A204.1 (cell line): Measurements from ENCODE around the gene DCC.

Experiments used
- FAIRE-seq: peaks from 2 replicates; lab custom pipeline; 2012; peaks lifted over from hg19 to GRCh38; lab: Jason Lieb, UNC

The DCC gene

DNA sequence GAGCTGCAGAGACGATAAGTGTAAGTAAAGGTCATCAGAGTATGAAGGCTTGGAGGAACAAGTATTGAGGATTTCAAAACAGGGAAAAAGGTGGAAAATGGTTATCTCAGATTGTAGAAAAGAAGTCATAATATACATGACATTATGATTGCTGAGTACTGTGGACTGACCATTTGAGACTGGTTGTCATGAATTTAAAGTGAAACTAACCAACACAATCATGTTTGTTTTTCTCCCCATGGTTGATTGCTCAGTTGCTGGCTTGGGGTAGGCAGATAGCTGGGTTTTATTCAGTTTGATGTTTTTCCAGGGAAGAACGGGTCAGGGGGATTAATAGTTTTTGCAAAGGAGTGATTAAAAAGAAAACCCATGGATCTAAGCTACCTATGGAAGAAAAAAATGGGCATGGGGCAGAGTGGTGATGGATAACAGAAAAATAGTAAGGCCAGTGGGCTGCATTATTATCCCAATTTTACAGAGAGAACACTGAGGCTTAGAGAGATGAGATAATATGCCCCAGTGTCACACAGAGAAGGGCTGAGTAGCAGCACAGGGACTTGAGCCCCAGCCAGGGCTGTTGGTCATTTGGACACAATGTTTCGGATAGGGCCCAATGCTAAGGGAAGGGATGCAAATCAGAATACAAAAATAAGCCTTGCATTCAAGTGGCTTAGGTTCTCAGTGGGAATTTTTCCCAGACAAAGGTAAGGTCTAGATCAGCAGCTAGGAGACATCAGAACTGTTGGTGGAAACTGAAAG, 885.7 kb downstream of the DCC start:
- no peak for FAIRE-seq

DNA sequence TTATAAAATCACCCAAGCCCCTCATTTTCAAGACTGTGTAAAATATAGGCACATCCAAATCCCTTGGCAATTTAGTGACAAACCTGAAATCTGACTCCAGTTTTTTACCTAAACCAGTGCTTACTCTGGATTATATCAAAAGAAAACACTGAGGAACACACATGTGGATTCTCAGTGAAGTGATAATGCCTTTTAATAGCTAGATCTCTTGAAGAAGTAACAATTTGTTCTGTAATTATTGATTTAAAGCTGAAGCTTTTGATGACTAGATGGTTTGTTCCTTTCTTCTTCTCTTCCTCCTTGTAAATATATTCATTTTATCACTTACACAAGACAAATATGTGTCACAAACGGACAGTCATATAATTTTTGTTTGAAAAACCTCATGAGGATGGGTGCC, 894.6 kb downstream of the DCC start:
- no peak for FAIRE-seq

- FAIRE-seq: no peak
Measured at GRCh38 chr18:53241161-53241560, 901.2 kb downstream of the DCC start.

DNA sequence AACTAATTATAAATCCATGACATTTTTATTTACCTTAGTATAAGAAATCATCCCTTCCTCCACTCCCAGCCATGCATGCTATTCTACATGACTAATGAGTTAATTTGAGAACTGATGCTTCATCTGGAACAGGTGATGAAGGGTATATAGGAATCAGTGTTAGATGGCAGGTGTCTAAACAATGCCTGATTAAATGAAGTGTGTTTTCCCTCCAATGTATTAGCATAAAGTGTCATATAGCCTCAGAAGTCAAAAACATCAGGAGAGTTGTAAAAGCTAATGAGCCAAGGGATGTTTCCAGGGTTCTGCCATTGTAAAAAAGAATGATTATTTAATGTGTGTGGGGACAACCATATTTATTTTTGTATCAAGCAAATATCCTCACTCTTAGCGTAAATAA, 913.8 kb downstream of the DCC start:
- FAIRE-seq: no peak

DNA sequence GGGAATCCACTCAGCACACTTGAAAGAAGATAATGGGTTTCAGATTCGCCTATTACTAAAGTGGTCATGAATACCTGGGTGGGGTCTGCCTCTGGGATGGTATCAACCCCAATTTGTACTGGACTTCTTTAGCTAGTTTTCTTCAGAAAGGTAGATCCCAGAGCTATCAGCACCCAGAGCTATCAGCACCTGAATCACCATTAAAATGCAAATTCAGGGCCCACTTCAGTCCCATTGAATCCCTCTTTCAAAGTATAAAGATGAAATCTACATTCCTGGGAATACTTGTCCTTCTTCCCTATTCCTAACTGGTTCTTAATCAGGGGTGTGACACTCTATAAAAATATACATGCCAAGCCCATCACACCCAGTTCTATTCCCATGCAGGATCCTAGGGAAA, 914.3 kb downstream of the DCC start:
- no peak for FAIRE-seq

DNA sequence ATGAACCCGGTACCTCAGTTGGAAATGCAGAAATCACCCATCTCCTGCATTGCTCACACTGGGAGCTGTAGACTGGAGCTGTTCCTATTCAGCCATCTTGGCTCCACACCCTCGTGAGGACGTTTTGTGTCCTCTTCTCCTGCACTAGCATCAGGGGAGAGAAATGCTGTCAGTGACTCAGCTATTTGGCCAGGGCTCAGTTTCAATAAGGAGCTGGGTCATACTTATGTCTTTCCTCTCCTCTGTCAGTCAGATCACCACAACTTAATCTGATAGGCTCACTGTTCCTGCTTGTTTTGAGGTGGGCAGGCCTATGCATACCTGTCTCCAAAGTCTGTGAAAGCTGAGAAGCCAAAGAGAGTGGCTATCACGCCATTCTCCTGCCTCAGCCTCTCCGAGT, 921.2 kb downstream of the DCC start:
- FAIRE-seq: no peak

DNA sequence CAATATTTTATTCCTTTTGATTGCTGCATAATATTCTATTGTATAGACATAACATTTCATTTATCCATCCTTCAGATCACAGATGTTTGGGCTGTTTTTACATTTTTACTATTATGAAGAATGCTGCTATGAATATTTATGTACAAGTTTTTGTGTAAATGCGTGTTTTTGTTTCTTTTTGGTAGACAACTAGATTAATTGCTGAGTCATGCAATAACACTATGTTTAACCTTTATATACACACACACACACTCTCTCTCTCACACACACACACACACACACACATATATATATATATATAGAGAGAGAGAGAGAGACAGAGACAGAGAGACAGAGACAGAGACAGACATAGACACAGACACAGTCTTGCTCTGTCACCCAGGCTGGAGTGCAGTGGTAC, 926.9 kb downstream of the DCC start:
- no peak for FAIRE-seq

GRCh38 chr18:53268455-53268854, 928.5 kb downstream of the DCC start:
- no peak for FAIRE-seq

GRCh38 chr18:53281406-53281805, 941.4 kb downstream of the DCC start:
- no peak for FAIRE-seq

DNA sequence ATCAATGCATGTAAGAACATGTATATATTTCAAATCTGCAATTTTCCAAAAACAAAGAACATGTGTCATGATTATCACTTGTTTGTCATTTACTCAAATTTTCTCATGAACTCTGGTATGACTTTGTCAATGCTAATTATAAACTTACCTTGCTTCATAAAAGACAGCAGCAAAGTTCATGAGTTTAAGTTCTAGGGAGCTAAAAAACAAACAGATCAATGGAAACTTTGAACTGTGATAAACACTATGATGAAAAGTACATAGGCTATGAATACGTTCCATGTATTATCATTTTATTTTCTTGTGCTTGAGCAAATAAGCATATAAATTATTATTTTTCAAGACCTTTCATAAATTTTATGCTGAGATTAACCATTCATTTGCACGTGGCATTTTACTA, 943.7 kb downstream of the DCC start:
- FAIRE-seq: no peak

GRCh38 chr18:53305461-53305860, 965.5 kb downstream of the DCC start:
- no peak for FAIRE-seq

GRCh38 chr18:53319628-53320027, 979.6 kb downstream of the DCC start:
- FAIRE-seq: no peak

GRCh38 chr18:53322163-53322562, 982.2 kb downstream of the DCC start:
- FAIRE-seq: no peak

DNA sequence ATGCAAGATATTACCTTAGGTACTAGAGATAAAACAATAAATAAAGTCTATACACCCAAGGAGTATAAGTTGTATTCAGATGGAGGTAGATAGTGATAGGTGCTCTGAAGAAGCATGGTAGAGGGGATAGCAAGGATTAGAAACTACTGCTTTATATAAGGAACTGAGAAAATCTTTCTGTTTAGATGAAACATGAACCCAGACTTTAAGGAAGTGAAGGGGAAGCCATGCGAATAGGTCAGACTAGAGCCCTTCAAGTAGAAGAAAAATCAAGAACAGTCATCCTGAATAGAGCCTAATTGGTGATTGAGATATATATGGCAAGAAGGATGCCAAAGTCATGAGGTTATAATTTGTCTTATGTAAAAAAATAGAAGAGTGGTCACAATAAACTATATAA, 984.4 kb downstream of the DCC start:
- FAIRE-seq: no peak

DNA sequence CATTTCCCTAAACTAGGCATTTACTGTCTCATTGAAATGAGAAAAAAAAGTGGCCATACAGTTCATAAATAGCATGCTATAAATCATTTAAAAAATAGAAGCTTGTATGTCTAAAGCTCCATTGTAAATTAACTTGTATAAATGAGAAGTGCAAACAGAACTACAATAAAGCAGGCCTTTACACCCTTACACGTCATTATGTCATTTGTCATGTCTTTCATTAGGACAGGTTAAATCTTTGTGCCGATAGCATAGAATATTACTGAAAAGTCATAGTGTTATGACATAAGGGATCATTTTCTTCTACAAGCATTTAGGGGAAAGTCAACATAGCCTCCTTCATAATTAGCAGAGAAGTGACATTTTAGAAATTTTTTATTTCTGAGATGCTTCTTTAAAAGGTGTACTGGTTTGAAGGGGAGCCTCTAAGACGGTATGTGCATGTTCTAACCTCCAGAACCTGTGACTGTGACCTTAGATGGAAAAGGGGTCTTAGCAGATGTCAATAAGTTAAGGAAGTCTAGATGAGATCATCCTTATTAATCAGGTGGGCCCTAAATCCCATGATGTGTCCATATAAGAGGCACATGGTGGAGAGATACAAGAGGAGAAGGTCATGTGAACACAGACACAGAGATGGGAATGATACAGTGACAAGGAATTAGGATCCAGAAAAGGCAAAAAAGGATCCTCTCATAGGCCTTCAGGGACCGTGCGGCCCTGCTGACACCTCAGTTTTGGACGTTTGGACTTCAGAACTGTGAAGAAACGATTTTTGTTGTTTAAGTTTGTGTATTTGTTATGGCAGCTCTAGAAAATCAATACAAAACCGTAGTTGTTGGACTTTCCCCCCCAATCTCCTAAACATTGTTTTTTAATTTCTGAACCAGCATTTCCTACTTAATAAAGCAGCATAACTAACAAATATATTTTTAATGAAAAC, 1020.8 kb downstream of the DCC start:
- no peak for FAIRE-seq

DNA sequence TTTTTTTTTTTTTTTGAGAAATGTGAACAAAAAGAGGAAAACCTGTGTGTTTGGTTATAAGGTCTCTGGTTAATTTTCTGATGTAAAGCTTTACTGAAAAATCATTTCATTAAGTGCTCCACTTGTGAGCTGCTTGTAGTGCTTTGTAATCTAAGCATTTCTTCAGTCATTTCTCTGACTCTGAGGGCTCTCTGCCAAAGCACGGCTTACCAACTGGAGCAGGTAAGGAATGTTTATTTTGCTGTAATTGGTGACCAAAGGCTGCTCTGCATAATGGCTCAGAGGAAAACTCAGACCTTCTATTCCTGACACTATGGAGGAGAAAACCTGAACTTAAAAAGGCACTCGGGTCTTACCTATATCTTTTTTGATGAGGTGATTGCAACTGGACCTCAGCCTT, 1035.6 kb downstream of the DCC start:
- FAIRE-seq: no peak

- FAIRE-seq: peak; percentile 78
Measured at GRCh38 chr18:53380063-53380639, 1040.2 kb downstream of the DCC start.

DNA sequence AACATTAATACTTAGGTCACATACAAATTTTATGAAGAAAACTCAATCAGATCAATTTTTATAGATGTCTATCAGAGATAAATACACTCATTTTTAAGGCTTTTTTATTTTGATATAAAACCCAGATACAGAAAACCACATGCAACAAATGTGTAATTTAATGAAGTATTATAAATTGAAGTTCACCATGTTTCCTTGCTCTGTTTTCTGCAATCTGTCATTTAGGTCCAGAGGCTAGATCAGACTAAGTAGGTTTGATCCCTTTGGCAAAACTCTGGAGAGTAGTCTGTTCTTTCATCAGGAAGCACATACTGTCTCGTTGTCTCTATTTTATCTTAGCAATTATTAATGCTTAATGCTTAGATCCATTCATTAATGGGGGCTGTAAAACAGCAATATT, 1042.9 kb downstream of the DCC start:
- no peak for FAIRE-seq

DNA sequence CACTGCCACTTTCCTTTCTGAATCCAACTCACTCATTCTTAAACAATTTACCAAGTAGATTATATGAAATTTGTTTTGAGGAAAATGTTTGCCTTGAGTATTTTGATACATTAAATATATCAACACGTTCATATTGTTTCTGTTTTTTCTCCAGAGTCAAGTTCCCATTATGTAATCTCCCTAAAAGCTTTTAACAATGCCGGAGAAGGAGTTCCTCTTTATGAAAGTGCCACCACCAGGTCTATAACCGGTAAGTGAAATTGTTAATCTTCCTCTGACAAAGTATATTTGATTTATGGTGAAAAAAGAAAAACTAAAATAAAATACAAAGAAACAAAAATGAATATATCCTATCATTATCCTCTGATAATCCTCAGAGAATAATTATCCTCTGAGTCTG, 1045.9 kb downstream of the DCC start:
- no peak for FAIRE-seq

- no peak for FAIRE-seq
Measured at GRCh38 chr18:53387581-53387980, 1047.6 kb downstream of the DCC start.

DNA sequence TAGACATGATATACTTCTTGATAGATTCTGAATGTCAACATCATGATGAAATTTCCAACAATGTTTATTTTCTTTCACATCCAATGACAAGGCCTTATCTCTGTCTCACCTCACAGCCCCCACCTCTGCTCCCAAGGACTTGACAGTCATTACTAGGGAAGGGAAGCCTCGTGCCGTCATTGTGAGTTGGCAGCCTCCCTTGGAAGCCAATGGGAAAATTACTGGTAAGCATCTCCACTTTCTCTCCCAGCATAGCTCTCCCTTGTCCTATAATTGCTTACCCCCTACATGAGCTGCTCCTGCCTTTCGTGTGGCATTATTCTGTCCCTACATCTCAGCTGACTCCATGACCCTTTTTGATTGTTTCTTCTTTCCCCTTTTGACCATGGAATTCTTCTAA, 1062.7 kb downstream of the DCC start:
- FAIRE-seq: no peak

DNA sequence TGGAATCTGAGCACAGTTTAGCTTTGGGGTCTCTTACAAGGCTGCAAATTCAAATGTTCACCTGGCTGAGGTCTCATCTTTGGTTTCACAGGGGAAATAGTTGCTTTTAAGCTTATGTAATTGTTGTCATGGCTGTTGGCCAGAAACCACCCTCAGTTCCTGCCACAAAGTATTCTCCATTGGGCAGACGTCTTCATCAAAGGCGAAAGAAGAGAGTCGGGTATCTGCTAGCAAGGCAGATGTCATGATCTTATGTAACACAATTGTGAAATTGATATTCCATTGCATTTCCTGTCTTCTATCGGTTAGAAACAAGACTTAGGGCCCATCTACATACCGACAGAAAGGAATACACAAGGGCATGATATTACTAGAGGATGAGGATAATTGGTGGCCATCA, 1068.3 kb downstream of the DCC start:
- FAIRE-seq: no peak

DNA sequence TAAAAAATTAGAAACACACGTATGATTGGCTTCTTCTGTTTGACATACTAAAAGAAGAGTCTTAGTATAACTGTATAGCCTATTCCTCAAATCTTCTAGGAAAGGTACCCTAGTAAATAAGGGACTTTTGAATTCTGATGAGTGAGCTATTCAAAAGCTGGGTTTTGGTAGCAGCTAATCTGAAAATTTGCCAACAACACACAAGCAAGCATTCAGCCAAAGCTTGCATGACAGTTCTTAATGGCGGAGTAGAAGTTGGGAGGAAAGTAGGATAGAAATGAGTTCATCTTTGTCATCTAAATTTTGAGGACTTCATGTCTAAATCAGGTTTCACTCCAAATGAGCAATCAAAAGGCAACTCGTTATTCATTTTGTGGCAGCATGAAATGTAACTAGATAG, 1071.5 kb downstream of the DCC start:
- no peak for FAIRE-seq
